Panc1 (cell line): Measurements from ENCODE around the gene CLCN4. TPM values are rescaled to one million over a fixed set of nuclear protein-coding genes. Genes with fewer than 3 reads are reported as not detected.

Source experiments
- ATAC-seq: fragments of 200-7000 bp; cut with Tn5 transposase; 2 replicates; pipeline ENCODE4 v1.9.1; 2020; ENCODE audit warnings: mild to moderate bottlenecking, moderate library complexity
- BruUV-seq: library from RNA; stranded (reverse); fragments of 400-500 nt; replicated peaks from 2 replicates; lab custom pipeline; 2021; lab: Mats Ljungman, UMichigan
- CTCF ChIA-PET: fragments of 300-600 bp; sonication (Branson Sonifier 250); formaldehyde crosslinking; loops from one replicate; lab custom pipeline; 2022; ENCODE audit warnings: antibody characterized with exemption; lab: Charles Lee
- POLR2A ChIA-PET: fragments of 300-600 bp; sonication (Branson Sonifier 250); formaldehyde crosslinking; loops from one replicate; lab custom pipeline; 2022; ENCODE audit warnings: antibody characterized with exemption; lab: Charles Lee
- DNase-seq: peaks from one replicate; pipeline ENCODE4 v3.0.0-alpha.2; 2010; ENCODE audit warnings: low read depth, low spot score
- H3K27ac ChIP-seq: 2 replicates; pipeline ENCODE4 v1.5.1; 2011; ENCODE audit warnings: mild to moderate bottlenecking, low read length, inconsistent platforms
- H3K27me3 ChIP-seq: fragments of 200-500 bp; sonication (Bioruptor generic); 2 replicates; pipeline ENCODE4 v1.6.0; 2014; ENCODE audit warnings: low read length, inconsistent platforms; ENCODE audit not compliant: control insufficient read depth, insufficient read depth
- H3K36me3 ChIP-seq: fragments of 200-500 bp; sonication (Bioruptor generic); 2 replicates; pipeline ENCODE4 v1.5.1; 2014; ENCODE audit warnings: inconsistent platforms, mild to moderate bottlenecking, low read length, moderate library complexity; ENCODE audit not compliant: control insufficient read depth, insufficient read depth
- H3K4me1 ChIP-seq: 2 replicates; pipeline ENCODE4 v1.5.1; 2011; ENCODE audit warnings: inconsistent platforms, mild to moderate bottlenecking, low read length, moderate library complexity; ENCODE audit not compliant: control insufficient read depth, insufficient read depth
- H3K4me3 ChIP-seq, 2 experiments: 2 replicates each; pipeline ENCODE4 v1.5.1; 2011 to 2012; ENCODE audit warnings: low read depth in 2 of 2, low read length in 2 of 2, mild to moderate bottlenecking in 2 of 2, inconsistent platforms in 1 of 2, moderate library complexity in 1 of 2
- H3K9me3 ChIP-seq: fragments of 200-500 bp; sonication (Bioruptor generic); 2 replicates; pipeline ENCODE4 v1.5.1; 2014; ENCODE audit warnings: low read depth, mild to moderate bottlenecking, inconsistent platforms, low read length, moderate library complexity; ENCODE audit not compliant: control insufficient read depth, insufficient read depth
- CTCF ChIP-seq: fragments of 450-650 bp; IDR thresholded peaks from 2 replicates; pipeline ENCODE4 v1.5.1; 2017; ENCODE audit warnings: mild to moderate bottlenecking
- POLR2AphosphoS5 ChIP-seq: IDR thresholded peaks from 2 replicates; pipeline ENCODE4 v1.6.1; 2012; ENCODE audit warnings: mild to moderate bottlenecking, low read depth, low read length, moderate library complexity
- SIN3A ChIP-seq: IDR thresholded peaks from 2 replicates; pipeline ENCODE4 v1.6.1; 2012; ENCODE audit warnings: low read depth, mild to moderate bottlenecking, low read length, moderate library complexity, borderline replicate concordance; ENCODE audit not compliant: insufficient read depth
- TCF7L2 ChIP-seq: IDR thresholded peaks from 2 replicates; pipeline ENCODE4 v1.6.1; 2011; ENCODE audit warnings: mild to moderate bottlenecking, low read depth, low read length, inconsistent platforms
- in situ Hi-C: cut with HindIII; loops from 2 replicates; pipeline ENCODE4 v1.10.0; 2016; ENCODE audit warnings: low sequenced_read_pairs, low pct_unique_long_range_greater_than_20kb
- intact Hi-C: fragments of 100-400 bp; cut with micrococcal nuclease; formaldehyde crosslinking; loops from one replicate; pipeline ENCODE4 v1.10.0; 2022; ENCODE audit not compliant: unreplicated experiment
- total RNA-seq: library from RNA; stranded (reverse); gene quantifications from one replicate; pipeline ENCODE4 v1.2.1, GENCODE V29; 2021; ENCODE audit not compliant: unreplicated experiment
- TF ChIP-seq, protein P1 (sequence below), 2 experiments: IDR thresholded peaks; 2 replicates each; pipeline ENCODE4 v1.6.1; 2011 to 2012; ENCODE audit warnings: low read depth in 2 of 2, control low read depth in 1 of 2, low read length in 1 of 2, mild to moderate bottlenecking in 1 of 2, moderate library complexity in 1 of 2; ENCODE audit not compliant: insufficient read depth in 1 of 2

Gene CLCN4
- total RNA-seq, 1 experiment from 2014 or later = 2.5 TPM

DNA sequence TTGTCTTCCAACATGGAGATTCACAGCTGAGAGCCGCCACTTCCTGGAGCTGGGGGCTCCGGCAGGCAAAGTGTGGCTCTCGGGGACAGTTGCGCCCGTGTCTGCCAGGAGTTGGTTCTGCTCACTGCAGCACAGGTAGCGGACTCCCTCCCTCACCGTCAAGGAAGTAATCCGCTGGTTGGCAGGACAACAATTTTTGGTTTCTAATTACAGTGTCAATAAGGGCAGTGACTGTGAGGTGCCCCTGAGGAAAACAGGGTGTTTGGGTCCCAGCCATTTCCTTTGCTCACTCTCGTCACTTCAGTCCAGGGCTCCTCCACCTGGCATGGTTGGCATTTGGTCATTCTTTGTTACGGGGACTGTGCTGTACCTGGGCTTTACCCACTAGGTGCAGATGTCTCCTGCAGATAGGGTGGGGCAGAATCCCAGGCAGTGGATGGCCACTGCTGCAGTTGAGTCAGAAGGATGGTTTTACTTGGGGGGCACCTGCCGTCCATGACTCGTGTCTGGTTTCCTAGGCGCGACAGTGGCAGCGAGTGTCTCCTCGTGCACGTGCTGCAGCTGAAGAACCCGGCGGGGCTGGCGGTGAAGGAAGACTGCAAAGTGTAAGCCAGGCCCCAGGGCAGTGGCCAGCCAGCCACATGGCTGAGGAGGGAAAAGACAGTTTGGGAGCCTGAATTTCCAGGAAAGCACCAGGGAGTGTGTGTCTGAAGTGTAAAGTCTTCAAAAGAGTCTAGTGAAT lies 32.1 kb upstream of the CLCN4 start:
- no peaks in the 10 kb centered on the region for H3K36me3 ChIP-seq
- intact Hi-C loops (no loop called here), in situ Hi-C loops (no loop called here)
- H3K27ac ChIP-seq = no peak overlapping the region
- TF ChIP-seq SIN3A (no peak), TCF7L2 (no peak), CTCF (no peak), POLR2AphosphoS5 (no peak)
- TF ChIP-seq, protein P1, sequence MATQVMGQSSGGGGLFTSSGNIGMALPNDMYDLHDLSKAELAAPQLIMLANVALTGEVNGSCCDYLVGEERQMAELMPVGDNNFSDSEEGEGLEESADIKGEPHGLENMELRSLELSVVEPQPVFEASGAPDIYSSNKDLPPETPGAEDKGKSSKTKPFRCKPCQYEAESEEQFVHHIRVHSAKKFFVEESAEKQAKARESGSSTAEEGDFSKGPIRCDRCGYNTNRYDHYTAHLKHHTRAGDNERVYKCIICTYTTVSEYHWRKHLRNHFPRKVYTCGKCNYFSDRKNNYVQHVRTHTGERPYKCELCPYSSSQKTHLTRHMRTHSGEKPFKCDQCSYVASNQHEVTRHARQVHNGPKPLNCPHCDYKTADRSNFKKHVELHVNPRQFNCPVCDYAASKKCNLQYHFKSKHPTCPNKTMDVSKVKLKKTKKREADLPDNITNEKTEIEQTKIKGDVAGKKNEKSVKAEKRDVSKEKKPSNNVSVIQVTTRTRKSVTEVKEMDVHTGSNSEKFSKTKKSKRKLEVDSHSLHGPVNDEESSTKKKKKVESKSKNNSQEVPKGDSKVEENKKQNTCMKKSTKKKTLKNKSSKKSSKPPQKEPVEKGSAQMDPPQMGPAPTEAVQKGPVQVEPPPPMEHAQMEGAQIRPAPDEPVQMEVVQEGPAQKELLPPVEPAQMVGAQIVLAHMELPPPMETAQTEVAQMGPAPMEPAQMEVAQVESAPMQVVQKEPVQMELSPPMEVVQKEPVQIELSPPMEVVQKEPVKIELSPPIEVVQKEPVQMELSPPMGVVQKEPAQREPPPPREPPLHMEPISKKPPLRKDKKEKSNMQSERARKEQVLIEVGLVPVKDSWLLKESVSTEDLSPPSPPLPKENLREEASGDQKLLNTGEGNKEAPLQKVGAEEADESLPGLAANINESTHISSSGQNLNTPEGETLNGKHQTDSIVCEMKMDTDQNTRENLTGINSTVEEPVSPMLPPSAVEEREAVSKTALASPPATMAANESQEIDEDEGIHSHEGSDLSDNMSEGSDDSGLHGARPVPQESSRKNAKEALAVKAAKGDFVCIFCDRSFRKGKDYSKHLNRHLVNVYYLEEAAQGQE (IDR thresholded peaks at IDR 0.05; ENCODE audit: insufficient read depth in 1 of 2, low read depth in 2 of 2, low read length in 1 of 2) = no peak
- peaks cover 10% of the 10 kb centered on the region; the same call in 1 of the 2 replicates for H3K9me3 ChIP-seq
- ChIA-PET POLR2A (no interaction called here), CTCF (no interaction called here)
- no peak for ATAC-seq
- H3K4me3 ChIP-seq = no peak overlapping the region
- H3K27me3 ChIP-seq = no peaks in the 10 kb centered on the region
- no peaks in the 10 kb centered on the region for H3K4me1 ChIP-seq
- DNase-seq = no peak
- BruUV-seq = no TSS peak

DNA sequence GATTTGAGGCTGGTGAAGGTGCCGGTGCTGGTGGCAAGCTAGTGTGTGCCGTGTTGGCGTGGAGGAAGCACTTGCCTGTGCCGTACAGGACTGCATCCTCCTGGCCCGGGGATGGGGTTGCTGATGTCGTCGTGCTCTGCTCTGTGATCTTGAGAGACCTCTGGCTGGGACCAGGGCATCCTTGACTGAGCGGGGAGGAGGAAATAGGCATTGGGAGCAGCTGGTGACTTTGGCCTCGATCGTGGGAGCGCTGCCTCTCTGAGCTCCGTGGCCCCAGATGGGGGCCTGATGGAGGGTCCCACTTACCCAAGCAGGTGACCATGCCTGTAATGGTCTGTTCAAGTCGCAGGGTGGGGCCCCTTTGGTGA lies 31.5 kb upstream of the CLCN4 start:
- intact Hi-C loops = no loop called here
- TF ChIP-seq SIN3A (no peak), POLR2AphosphoS5 (no peak), CTCF (no peak), TCF7L2 (no peak)
- TF ChIP-seq, protein P1 (IDR thresholded peaks at IDR 0.05; ENCODE audit: insufficient read depth in 1 of 2, low read depth in 2 of 2, low read length in 1 of 2) = no peak
- H3K36me3 ChIP-seq = no peaks in the 10 kb centered on the region
- H3K4me3 ChIP-seq = no peak overlapping the region
- ATAC-seq (no peak), DNase-seq (no peak)
- no TSS peak for BruUV-seq
- POLR2A ChIA-PET = no interaction called here
- peaks cover 5% of the 10 kb centered on the region; the same call in 1 of the 2 replicates for H3K9me3 ChIP-seq
- H3K27ac ChIP-seq = no peak overlapping the region
- H3K4me1 ChIP-seq = no peaks in the 10 kb centered on the region
- CTCF ChIA-PET = no interaction called here
- no peaks in the 10 kb centered on the region for H3K27me3 ChIP-seq
- in situ Hi-C loops = no loop called here
